ENCODE measurements around the gene ZNF28. TPM values are rescaled to one million over a fixed set of nuclear protein-coding genes. Genes with fewer than 3 reads are reported as not detected.

Gene ZNF28
- polyA plus RNA-seq, 1 donor from 2014 or later: 15.4 TPM

DNA sequence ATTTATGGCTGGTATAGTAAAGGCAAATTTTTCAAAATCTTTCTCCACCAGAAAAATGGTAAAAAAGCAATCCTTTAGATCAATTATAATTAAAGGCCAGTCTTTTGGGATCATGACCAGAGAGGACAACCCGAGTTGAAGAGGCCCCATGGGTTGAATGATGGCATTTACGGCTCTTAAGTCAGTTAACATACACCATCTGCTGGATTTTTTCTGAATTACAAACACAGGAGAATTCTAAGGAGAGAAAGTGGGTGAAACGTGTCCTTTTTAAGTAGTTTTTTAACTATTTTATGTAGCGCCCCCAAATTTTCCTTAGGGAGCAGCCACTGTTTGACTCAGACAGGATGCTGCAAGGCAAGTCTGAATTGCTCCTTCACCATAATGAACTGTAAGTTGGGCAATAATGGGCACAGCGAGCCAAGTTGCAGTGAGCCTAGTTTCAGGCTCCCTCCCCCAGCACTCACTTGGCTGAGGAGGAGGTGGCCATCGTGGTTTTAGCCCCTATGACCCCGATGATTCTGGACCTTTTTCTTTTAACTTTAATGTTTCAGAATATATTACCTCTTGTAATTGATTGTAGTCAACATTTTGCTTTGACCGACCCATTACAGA is 73.0 kb downstream of the ZNF28 start:
- no peaks in the 10 kb centered on the region for H3K27me3 ChIP-seq (ENCODE audit: insufficient read depth, low read depth, low read length)
- H3K36me3 ChIP-seq (ENCODE audit: insufficient read depth, low read length): no peaks in the 10 kb centered on the region
- H3K9me2 ChIP-seq (ENCODE audit: insufficient read depth, low read length): no peaks in the 10 kb centered on the region
- no peaks in the 10 kb centered on the region for H3K79me2 ChIP-seq (replicated peaks; ENCODE audit: insufficient read depth, low read length)
- no peak overlapping the region for H2AFZ ChIP-seq (ENCODE audit: low read depth, low read length)
- no peak overlapping the region for H3K9ac ChIP-seq (ENCODE audit: low read length)
- no peaks in the 10 kb centered on the region for H3K9me3 ChIP-seq (ENCODE audit: low read length)
- TF ChIP-seq SMC3 (conservative IDR thresholded peaks at IDR 0.05; ENCODE audit: poor library complexity) (peak; percentile 37), RAD21 (conservative IDR thresholded peaks at IDR 0.05) (peak; percentile 51), EZH2 (IDR thresholded peaks at IDR 0.05; ENCODE audit: borderline replicate concordance, insufficient read depth, low read length, poor library complexity, severe bottlenecking) (no peak), MXI1 (conservative IDR thresholded peaks at IDR 0.05; ENCODE audit: poor library complexity, severe bottlenecking) (no peak), POLR2AphosphoS5 (IDR thresholded peaks at IDR 0.05) (no peak), TAF1 (IDR thresholded peaks at IDR 0.05; ENCODE audit: low read depth) (no peak), EP300 (conservative IDR thresholded peaks at IDR 0.05; ENCODE audit: poor library complexity, severe bottlenecking) (no peak)
- TF ChIP-seq, protein P1, sequence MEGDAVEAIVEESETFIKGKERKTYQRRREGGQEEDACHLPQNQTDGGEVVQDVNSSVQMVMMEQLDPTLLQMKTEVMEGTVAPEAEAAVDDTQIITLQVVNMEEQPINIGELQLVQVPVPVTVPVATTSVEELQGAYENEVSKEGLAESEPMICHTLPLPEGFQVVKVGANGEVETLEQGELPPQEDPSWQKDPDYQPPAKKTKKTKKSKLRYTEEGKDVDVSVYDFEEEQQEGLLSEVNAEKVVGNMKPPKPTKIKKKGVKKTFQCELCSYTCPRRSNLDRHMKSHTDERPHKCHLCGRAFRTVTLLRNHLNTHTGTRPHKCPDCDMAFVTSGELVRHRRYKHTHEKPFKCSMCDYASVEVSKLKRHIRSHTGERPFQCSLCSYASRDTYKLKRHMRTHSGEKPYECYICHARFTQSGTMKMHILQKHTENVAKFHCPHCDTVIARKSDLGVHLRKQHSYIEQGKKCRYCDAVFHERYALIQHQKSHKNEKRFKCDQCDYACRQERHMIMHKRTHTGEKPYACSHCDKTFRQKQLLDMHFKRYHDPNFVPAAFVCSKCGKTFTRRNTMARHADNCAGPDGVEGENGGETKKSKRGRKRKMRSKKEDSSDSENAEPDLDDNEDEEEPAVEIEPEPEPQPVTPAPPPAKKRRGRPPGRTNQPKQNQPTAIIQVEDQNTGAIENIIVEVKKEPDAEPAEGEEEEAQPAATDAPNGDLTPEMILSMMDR (IDR thresholded peaks at IDR 0.05; ENCODE audit: poor library complexity, severe bottlenecking): peak; percentile 40
- H3F3A ChIP-seq (ENCODE audit: insufficient read depth, low read length, poor library complexity, severe bottlenecking): no peaks in the 10 kb centered on the region
- no peak overlapping the region for H3K4me3 ChIP-seq (ENCODE audit: low read length)
- H3K27ac ChIP-seq (ENCODE audit: low read length): no peak overlapping the region
- no peaks in the 10 kb centered on the region for H4K20me1 ChIP-seq (ENCODE audit: insufficient read depth)
- no peak overlapping the region for H3K4me2 ChIP-seq (ENCODE audit: low read length)

Other genes starting within 250 kb of the ZNF28 start
- 69.3 and 100.0 TPM in 2 replicates for gene ZNF83, start 183.3 kb downstream of the ZNF28 start, polyA plus RNA-seq
- gene ZNF611, start 86.6 kb downstream of the ZNF28 start, polyA plus RNA-seq: 6.7 and 11.8 TPM in 2 replicates
- 0.59 TPM in 1 of 2 replicates, not detected in the other for gene ZNF600, start 34.8 kb downstream of the ZNF28 start, polyA plus RNA-seq
- 29.0 and 34.5 TPM in 2 replicates for gene ZNF468, start 36.0 kb upstream of the ZNF28 start, polyA plus RNA-seq
- gene ZNF320, start 76.0 kb upstream of the ZNF28 start, polyA plus RNA-seq: 35.7 and 53.5 TPM in 2 replicates
- gene ZNF888, start 101.8 kb upstream of the ZNF28 start, polyA plus RNA-seq: 0.26 and 0.34 TPM in 2 replicates
- gene ZNF816, start 141.2 kb upstream of the ZNF28 start, polyA plus RNA-seq: 0.10 and 1.5 TPM in 2 replicates
- gene ERVV-1, start 192.3 kb upstream of the ZNF28 start, polyA plus RNA-seq: not detected in 2 replicates
- not detected in 2 replicates for gene ERVV-2, start 223.1 kb upstream of the ZNF28 start, polyA plus RNA-seq

Measured in neural cell (in vitro differentiated cells).